Measurements from ENCODE around the gene BSN.

- TF ChIP-seq POLR2A (IDR thresholded peaks at IDR 0.05; ENCODE audit: low read depth, low read length) = no peak
- TF ChIP-seq POLR2AphosphoS5 (IDR thresholded peaks at IDR 0.05; ENCODE audit: low read depth, low read length) = no peak
- TF ChIP-seq TAF1 (IDR thresholded peaks at IDR 0.05; ENCODE audit: low read depth, low read length) = no peak
- TF ChIP-seq SPI1 (IDR thresholded peaks at IDR 0.05; ENCODE audit: low read depth, low read length) = no peak
These were observed 115.1 kb downstream of the BSN start for GRCh38 chr3:49669352-49669751.

Data from GM12891 (cell line).